ENCODE measurements around the gene WDR62. TPM values are rescaled to one million over a fixed set of nuclear protein-coding genes. Genes with fewer than 3 reads are reported as not detected.

Gene WDR62
- total and polyA plus RNA-seq, 2 of the 8 experiments (the other 6 are each of a cell fraction or from before 2014, with no cell fraction given) = 28.2 to 39.5 TPM

DNA sequence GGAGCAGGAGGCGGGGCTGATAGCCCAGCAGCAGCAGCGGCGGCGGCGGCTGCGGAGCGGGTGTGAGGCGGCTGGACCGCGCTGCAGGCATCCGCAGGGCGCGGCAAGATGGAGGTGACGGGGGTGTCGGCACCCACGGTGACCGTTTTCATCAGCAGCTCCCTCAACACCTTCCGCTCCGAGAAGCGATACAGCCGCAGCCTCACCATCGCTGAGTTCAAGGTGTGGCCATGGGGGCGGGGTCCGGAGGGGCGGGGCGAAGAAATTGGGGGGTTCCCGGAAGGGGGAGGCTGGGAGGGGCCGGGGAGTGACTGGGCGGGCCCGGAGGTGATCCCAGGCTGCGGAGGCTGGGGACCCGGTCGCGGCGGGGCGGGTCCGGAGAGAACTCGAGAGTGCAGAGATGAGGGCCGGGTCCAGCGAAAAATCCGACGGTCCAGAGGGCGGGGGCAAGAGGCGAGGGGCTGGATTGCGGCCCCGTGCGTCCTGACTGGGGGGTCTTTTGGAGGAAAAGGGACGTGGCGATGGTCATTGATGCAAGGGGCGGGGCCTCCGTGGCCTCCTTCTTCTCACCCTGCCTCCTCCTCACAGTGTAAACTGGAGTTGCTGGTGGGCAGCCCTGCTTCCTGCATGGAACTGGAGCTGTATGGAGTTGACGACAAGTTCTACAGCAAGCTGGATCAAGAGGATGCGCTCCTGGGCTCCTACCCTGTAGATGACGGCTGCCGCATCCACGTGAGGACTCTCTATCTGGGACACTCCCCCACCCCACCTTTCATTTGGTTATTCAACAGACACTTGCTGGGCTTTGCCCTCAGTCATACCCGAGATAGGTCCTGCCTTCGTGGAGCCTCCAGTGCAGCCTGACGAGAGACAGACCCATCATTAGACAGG, 61.0 kb downstream of the WDR62 start, which contains the start of gene TBCB (continued):
- TF ChIP-seq, protein P1, sequence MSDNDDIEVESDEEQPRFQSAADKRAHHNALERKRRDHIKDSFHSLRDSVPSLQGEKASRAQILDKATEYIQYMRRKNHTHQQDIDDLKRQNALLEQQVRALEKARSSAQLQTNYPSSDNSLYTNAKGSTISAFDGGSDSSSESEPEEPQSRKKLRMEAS (IDR thresholded peaks at IDR 0.05) = peak; percentile 39; the same call in 1 of the 2 replicates
- TF ChIP-seq KDM5A (IDR thresholded peaks at IDR 0.05; ENCODE audit: low read length) = no peak
- no peak for TF ChIP-seq CEBPB (IDR thresholded peaks at IDR 0.05; ENCODE audit: low read depth, low read length)
- no peak for TF ChIP-seq HDAC6 (IDR thresholded peaks at IDR 0.05; ENCODE audit: low read depth, low read length)
- TF ChIP-seq CHD1 (IDR thresholded peaks at IDR 0.05; ENCODE audit: low read depth, low read length) = no peak
- TF ChIP-seq CTBP2 (IDR thresholded peaks at IDR 0.05; ENCODE audit: borderline replicate concordance, insufficient read depth, insufficient read length, low read length) = no peak
- no peak for TF ChIP-seq EZH2 (IDR thresholded peaks at IDR 0.05; ENCODE audit: low read depth, low read length, severe bottlenecking)
- no peak for TF ChIP-seq SIX5 (IDR thresholded peaks at IDR 0.05; ENCODE audit: low read depth, low read length)
- 0 out of 4 replicates have a peak, but pooled peaks of 1 of the 2 experiments have one; percentile 9 for TF ChIP-seq SIN3A (conservative IDR thresholded peaks at IDR 0.05 in 1 of 2, IDR thresholded peaks at IDR 0.05 in 1 of 2; ENCODE audit: low read depth in 1 of 2, low read length in 2 of 2)
- peak; percentile 8 for TF ChIP-seq ASH2L (IDR thresholded peaks at IDR 0.05; ENCODE audit: low read length)
- TF ChIP-seq BCL11A (IDR thresholded peaks at IDR 0.05; ENCODE audit: low read depth in 2 of 2, low read length in 2 of 2) = no peak
- TF ChIP-seq, protein P2, sequence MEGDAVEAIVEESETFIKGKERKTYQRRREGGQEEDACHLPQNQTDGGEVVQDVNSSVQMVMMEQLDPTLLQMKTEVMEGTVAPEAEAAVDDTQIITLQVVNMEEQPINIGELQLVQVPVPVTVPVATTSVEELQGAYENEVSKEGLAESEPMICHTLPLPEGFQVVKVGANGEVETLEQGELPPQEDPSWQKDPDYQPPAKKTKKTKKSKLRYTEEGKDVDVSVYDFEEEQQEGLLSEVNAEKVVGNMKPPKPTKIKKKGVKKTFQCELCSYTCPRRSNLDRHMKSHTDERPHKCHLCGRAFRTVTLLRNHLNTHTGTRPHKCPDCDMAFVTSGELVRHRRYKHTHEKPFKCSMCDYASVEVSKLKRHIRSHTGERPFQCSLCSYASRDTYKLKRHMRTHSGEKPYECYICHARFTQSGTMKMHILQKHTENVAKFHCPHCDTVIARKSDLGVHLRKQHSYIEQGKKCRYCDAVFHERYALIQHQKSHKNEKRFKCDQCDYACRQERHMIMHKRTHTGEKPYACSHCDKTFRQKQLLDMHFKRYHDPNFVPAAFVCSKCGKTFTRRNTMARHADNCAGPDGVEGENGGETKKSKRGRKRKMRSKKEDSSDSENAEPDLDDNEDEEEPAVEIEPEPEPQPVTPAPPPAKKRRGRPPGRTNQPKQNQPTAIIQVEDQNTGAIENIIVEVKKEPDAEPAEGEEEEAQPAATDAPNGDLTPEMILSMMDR (IDR thresholded peaks at IDR 0.05; ENCODE audit: control extremely low read depth in 1 of 3, insufficient read depth in 1 of 3, low read depth in 1 of 3, low read length in 3 of 3) = no peak
- no peak for TF ChIP-seq SIRT6 (IDR thresholded peaks at IDR 0.05; ENCODE audit: low read length)
- TF ChIP-seq TBP (IDR thresholded peaks at IDR 0.05; ENCODE audit: low read depth, low read length) = no peak; the same call in 1 of the 2 replicates
- no peak for TF ChIP-seq CBX8 (IDR thresholded peaks at IDR 0.05; ENCODE audit: borderline replicate concordance, low read depth, low read length)
- TF ChIP-seq SRF (IDR thresholded peaks at IDR 0.05; ENCODE audit: low read depth, low read length) = no peak
- TF ChIP-seq EGR1 (IDR thresholded peaks at IDR 0.05; ENCODE audit: borderline replicate concordance, low read depth, low read length) = no peak
- no peak for TF ChIP-seq CHD2 (IDR thresholded peaks at IDR 0.05; ENCODE audit: low read length)
